ENCODE data around the gene PPFIA3.

- no peak for TF ChIP-seq ZNF274 (IDR thresholded peaks at IDR 0.05; ENCODE audit: low read depth, low read length)
- TF ChIP-seq YY1 (IDR thresholded peaks at IDR 0.05; ENCODE audit: insufficient read depth, insufficient read length) = no peak
- TF ChIP-seq SUZ12 (IDR thresholded peaks at IDR 0.05; ENCODE audit: extremely low read depth, insufficient read depth, insufficient read length) = no peak
Observed at GRCh38 chr19:49140951-49141350, 21.6 kb downstream of the PPFIA3 start.

Measured in NT2/D1 (cell line).